Kidney tubule cell (primary cell): ENCODE measurements around the gene HIPK3.
"Not testable (repeated sequence)": the region's sequence is repeated elsewhere in the genome, so short reads cannot be mapped to it uniquely, and the experiment has no call there.

Experiments
- DNase-seq: peaks from one replicate; pipeline ENCODE4 v3.0.0-alpha.2; 2018; ENCODE audit warnings: low spot score

Gene HIPK3

DNA sequence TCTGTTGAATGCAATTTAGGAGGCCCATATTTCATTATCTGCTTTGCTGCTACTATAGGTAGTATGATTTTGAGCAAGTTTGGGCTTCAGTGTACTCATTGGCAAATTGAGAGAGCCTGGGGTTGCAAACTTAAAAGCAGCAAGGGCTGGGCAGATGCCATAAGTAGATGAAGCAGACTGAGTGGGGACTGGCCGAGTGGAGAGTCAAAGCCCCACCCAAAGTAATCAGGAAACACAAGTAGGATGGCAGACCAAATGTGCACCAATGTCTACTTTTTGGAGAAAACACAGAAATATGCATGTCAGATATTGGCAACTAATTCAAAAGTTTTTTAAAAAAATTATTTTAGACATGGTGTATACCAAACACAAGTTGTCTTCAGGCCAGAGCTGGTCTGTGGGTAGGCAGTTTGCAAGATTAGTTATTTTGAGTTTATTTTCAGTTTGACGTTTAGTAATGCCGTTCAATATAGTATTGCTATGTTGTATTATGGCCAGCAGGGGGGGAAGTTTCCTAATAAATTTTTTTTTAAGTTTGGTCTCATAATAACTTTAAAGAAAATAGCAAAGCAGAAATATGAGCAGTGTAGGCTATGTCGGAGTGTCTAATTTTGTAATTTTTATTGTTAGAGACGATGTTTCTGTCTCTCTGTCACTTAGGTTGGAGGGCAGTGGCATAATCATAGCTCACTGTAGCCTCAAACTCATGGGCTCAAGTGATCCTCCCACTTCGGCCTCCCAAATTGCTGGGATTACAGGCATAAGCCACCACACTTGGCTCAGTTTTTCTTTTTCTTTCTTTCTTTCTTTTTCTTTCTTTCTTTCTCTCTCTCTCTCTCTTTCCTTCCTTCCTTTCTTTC lies 105.1 kb downstream of the HIPK3 start:
- DNase-seq: peak; percentile 67

DNA sequence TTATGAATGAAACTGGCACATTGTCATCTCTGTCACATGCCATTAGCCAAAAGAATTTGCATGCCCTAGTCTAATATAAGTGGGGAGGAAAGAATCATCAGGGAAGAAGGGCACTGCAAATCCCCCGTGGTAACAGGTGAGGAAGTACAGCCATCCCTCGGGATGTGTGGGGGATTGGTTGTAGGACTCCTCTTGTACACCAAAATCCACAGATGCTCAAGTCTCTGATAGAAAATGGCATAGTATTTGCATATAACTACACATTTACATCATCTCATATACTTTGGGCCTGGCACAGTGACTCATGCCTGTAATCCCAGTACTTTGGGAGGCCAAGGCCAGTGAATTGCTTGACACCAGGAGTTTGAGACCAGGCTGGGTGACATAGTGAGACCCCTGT lies 109.7 kb downstream of the HIPK3 start:
- no peak for DNase-seq

- not testable (repeated sequence) for DNase-seq
Measured at GRCh38 chr11:33368475-33368874, 111.3 kb downstream of the HIPK3 start.

- DNase-seq: no peak
Measured at GRCh38 chr11:33368931-33369330, 111.8 kb downstream of the HIPK3 start.

DNA sequence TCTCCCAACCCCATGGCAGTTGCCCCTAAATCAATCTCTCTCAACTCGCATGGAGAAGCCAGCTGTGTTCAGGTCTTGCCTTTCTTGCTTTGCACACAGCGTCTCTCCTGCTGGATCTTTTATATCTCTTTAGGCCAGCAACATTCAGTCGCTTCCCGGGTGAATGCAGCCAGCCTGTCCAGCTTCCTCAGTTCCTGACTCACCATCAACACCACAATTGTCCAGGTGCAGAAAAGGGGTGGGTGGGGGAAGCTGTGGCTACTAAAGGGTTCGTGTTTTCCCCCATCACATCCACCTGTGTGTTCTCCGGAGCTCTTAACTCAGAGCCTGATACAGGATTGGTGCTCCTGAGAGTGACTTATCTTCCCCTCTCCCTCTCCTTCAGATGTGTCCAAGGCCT lies 116.5 kb downstream of the HIPK3 start:
- DNase-seq: no peak

DNA sequence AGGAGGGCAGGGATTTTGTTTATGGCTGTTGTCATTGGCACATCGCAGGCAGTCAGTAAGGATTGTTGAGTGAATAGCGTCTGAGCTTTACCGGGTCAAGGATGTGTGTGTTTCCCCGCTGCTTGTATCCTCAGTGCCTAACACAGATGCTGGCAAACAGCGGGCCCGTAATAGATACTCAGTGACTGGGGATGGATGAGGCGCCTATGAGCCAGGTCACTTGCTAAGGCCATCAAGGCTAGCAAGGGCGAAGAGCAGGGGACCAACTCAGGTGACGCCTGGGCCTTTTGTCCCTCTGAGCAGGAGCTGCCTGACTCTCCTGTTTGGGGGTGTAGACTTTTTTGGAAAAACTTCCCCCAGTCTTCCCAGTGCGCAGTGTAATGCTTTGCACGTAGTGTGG lies 118.1 kb downstream of the HIPK3 start:
- no peak for DNase-seq

DNA sequence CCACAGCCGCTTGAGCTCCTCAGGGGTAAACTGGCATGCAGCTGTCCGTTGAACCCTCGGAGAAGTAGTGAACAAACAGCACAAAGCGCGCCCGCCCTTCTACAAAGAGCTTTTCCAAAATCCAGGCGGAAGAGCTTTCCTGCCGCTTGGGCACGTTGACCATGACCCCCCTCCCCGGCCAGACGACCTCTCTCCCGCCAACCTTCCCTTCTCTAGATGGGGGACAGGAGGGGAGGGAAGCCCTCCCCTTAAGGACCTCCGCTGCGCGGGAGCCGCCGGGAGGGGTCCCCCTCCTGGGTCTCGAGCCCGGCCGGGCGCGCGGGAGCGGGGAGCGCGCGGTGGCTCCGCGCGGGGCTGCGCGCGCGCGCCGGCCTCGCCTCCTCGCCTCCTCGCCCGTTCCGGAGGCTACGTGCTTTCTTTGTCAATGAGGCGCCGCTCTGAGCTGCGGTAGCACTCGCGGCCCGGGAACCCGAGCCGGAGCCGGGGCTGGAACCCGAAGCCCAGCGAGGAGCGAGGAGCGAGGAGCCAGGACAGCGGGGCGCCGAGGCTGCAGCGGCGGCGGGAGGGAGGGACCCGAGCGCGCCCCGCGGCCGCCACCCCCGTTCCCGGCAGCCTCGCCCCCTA lies 118.6 kb downstream of the HIPK3 start, which contains the start of gene KIAA1549L:
Gene KIAA1549L, plus strand, starts transcription at position 421 of the 624 bp plus-strand sequence.
- peak; percentile 28 for DNase-seq

GRCh38 chr11:33376331-33377310 lies 119.4 kb downstream of the HIPK3 start:
- DNase-seq: no peak

DNA sequence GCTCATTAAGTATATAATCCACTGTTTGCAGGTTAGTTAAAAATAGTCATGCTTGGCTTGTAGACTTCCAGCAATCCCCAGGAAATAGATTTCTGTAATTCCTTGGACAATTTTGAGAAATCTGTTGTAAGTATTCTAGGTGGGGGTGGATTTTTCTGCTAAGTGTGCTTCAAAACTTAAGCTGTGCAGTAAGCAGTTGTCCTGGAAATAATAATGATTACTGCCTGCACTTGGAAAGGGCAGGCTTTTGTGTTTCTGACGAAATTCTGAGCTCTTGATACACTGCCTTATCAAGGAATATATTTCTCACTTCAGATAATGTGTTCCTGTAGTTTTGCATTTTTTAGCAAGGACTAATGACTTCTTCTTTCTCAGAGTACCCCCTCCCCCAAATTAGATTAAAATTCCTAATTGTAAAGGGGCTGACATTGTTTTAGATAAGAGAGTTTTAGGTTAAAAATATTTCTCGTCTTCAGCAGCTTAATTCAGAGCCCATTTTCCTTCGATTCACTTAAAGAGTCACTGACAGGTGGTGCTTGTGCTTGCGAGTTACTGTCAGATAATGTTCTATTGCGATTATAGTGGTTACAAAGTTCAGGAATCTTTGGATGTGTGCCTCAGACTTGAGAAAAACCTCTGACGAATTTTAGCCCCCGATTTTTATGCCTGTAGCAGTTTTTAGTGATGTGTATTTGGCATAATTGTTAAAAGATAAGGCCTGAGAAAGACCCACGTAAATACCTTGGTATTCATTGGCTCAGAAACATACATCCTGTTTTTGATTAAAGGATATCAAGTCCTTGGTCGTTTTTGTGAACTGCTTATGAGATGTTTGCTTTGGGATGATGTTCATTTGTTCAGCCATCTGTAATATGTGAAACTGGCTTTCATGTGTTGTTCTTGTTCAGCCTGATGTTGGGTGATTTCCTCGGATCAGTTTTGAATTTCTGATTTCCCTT lies 120.5 kb downstream of the HIPK3 start:
- no peak for DNase-seq

- DNase-seq: no peak
Measured at GRCh38 chr11:33379947-33380346, 122.8 kb downstream of the HIPK3 start.

DNA sequence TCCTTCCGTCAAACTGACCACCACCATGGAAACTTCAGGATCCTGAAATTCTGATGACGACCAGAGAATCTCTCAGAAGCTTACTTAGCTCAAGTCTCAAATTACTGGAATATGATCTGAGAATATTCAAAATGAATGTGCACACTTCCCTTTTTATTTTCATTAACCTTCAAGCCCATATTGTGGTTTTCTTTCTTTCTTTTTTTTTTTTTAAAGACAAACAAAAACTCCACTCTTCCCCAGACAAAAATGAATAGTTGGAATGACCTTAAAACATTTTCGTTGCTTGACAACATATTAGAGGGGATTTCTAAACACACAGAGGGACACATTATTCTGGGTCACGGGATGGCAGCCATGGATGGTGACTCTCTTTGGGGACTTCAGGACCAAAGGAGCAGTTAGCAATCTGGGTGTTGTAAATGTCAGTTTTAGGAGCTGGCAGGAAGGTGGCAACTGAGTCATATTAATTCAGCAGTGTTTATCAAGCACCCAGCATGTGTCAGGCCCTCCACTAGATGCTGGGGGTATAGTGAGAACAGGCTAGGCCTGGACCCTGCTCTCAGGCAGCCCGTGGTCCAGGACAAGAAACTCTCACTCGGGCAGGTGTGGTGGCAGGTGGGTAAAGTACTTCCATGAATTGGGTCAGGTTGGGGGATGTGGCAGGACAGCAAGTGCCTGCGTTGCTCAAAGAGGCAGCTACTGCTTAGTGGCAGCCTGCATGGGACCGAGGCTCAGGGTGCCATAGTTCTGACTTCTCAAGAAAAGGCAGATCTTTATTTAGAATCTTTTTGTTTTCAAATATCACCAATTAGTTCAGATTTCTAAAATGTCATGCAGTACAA lies 126.1 kb downstream of the HIPK3 start:
- no peak for DNase-seq

DNA sequence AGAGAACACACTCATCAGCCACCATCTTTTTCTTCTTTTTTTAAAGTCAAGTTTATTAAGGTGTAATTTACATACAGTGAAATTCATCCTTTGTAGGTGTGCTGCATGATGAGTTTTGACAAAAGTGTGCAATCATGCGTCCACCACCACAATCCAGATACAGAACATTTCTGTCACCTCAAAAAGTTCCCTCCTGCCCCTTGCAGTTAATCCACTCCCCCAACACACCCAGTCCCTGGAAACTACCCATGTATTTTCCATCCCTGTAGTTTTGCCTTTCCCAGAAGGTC lies 126.7 kb downstream of the HIPK3 start:
- DNase-seq: no peak

DNA sequence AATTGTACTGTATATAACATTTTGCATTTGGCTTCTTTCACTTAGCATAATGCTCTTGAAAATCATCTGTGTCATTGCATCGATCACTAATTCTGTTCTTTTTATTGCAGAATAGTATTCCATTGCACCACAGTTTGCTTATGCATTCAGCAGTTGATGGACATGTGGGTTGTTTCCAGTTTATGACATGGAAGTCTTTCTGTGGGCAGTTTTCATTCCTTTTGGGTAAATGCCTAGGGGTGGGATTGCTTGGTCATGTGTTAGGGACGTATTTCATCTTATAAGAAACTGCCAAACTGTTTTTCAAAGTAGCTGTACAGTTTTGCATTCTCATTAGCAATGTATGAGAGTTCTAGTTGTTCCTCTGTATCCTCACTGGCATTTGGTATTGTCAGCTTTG lies 127.0 kb downstream of the HIPK3 start:
- DNase-seq: no peak

GRCh38 chr11:33387581-33387980 lies 130.4 kb downstream of the HIPK3 start:
- DNase-seq: no peak

- DNase-seq: peak; percentile 69
Measured at GRCh38 chr11:33387996-33388395, 130.8 kb downstream of the HIPK3 start.

GRCh38 chr11:33388793-33389525 lies 131.8 kb downstream of the HIPK3 start:
- no peak for DNase-seq

GRCh38 chr11:33389635-33390034 lies 132.5 kb downstream of the HIPK3 start:
- no peak for DNase-seq

GRCh38 chr11:33390944-33391892 lies 134.0 kb downstream of the HIPK3 start:
- no peak for DNase-seq

- DNase-seq: no peak
Measured at GRCh38 chr11:33391893-33392251, 134.7 kb downstream of the HIPK3 start.
